G401 (cell line): ENCODE results near the gene OTOGL. TPM values are rescaled to one million over a fixed set of nuclear protein-coding genes. Genes with fewer than 3 reads are reported as not detected.
A peak's percentile ranks its signal among the peaks of the same experiment; 100 is the strongest.
"Not testable (repeated sequence)": the region's sequence is repeated elsewhere in the genome, so short reads cannot be mapped to it uniquely, and the experiment has no call there.

Source experiments
- DNase-seq: peaks from one replicate; pipeline ENCODE4 v3.0.0-alpha.2; 2015; ENCODE audit warnings: low spot score
- in situ Hi-C: cut with HindIII; loops from 2 replicates; pipeline ENCODE4 v1.10.0; 2016; ENCODE audit warnings: low sequenced_read_pairs, mixed read lengths
- total RNA-seq: library from RNA; depleted of rRNA; stranded (reverse); fragments of >200 nt; shearing (Covaris generic); gene quantifications from 2 replicates; pipeline ENCODE4 v1.2.3, GENCODE V29; 2014

OTOGL gene
- total RNA-seq, 1 experiment from 2014 or later: not detected

DNA sequence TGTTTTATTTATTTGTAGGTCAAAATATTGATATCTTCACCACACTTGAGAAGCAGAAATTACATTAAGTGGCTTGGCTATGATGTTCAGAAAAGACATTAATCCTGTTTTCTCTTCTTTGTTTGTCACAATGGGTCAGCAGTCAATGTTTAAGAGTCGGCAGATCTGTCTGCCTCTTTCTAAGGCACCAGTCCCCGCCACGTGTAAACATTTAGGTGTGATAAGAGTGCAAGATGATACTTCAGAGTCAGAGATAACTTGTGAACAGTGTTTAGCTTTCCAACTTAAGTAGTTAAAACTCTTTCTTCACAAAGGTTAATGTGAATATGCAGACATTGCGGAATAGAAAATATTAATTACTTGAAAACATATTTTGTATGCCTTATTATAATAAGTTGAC is 160.9 kb downstream of the OTOGL start:
- in situ Hi-C loops: no loop called here
- no peak for DNase-seq

DNA sequence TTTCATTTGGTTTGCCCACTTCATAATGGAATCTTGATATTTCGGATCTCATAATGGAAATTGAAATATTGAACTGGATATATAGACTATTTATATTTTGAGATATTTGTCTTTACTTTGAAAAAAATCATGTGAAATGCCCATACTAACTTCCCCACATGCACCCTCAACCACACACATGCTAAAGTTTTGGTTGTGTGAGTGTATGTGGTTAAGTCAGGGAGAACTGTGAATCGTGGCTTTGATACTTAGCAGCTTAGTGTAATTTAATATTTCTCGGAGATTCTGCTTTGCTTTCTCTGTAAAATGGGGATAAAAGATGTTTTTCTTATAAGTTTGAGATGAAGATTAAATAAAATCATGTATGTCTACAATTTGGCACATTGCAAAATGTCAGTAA is 162.1 kb downstream of the OTOGL start:
- no peak for DNase-seq
- in situ Hi-C loops: no loop called here

DNA sequence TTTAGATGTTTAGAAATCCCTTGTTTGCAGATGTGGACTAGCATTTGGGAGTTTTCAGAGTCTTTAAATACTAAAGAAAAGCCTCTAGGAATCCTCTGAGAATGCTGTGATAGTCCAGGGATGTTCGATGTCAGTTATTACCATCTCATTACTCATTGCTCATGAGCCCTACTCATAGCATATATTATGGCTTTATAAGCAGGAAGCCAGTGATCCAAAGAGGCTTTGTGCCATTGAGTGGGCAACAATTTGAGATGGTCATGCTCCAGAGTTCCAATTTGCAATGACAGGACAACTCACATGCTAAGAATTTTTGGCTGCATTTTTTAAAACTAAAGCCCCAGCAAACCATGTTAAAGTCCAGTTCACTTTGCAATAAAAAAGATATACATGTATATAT is 163.0 kb downstream of the OTOGL start:
- in situ Hi-C loops: no loop called here

DNA sequence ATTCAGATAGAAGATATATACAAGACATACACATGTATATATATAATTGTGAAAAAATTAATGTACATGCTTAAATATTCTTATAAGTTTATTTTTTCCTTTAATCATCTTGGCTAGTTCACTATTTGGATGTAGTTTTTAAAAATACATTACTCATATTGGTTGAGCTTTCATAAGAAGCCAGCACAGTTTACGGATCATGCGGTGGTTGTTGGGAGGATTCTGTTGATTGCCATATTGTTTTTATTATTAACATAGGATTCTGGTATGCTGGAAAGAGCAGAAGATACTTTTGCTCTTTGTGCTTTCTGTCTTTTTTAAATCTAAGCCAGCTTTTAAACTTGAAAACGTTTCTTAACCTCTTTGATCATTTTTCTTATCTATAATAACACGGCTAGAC is 163.4 kb downstream of the OTOGL start:
- DNase-seq: no peak
- in situ Hi-C loops: no loop called here

More for the DNA sequence above, 163.0 kb downstream of the OTOGL start:
- DNase-seq: no peak

DNA sequence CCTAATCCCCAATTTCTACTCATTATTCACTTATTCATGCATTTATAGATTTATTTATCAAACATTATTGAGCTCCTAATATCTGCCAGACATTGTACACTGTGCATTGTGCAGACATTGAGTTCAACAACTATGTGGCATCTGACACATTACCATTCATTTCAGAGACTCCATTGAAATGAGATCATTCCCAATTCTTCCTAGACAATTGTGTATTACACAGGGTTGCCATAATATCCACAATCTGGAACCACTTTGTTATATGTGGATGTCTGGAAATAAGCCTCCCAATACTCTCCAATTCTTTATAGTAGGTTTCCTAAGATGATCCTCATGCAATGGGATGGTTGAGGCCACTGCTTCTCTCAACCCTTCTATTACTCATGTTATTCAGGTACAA is 165.0 kb downstream of the OTOGL start:
- in situ Hi-C loops: no loop called here
- no peak for DNase-seq

DNA sequence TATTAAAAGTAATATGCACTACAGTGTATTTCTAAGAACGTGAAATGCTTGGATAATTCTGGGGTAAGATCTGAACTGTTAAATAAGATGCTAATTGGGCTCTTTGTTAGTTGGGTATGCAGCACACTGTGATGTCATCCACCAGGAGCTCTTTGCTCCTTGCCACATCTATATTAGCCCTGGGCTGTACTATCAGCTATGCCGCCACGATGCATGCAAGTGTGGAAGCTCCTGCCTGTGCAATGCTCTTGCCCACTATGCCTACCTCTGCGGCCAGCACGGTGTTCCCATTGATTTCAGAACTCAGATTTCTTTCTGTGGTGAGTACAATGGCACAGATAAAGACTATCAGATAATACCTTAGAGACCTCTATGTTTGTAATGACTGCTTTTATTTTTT is 165.6 kb downstream of the OTOGL start:
- no peak for DNase-seq
- in situ Hi-C loops: no loop called here

DNA sequence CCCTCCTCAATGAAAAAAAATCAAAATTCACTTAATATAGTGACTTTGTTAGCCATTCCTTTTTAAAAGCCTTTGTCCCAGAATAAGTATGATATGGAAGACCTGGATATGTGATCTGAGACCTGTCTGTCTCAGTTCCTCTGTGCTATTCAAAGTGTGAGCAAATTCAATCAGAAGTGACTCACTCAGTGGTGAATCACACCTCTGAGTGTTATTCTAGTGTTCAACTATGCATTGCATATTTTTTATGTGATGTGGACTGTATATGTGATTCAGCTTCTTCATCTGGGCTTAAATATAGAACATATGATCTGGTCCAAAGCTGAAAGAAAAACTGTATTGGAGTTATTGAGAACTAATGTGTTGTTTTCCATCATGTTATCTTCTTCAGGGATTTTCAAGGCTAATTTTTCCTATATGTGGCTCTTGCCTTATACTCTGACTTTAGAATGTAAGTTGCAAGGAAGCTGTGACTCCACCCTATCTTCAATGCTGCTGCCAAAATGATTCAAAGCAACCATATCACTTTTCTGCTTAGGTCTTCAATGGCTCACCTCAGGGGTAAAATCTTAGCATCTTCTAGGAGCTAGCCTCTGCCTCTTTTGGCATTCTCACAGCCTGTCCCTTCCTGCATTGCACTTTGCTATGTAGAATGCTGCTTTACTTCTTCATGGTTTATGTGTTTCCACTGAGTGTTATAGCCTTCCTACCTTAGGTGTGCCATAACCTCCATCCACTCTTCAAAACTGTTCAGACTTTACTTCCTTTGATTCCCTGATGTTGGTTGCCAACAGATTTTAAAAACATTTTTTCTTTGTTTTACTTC is 169.8 kb downstream of the OTOGL start:
- DNase-seq: no peak
- in situ Hi-C loops: no loop called here

DNA sequence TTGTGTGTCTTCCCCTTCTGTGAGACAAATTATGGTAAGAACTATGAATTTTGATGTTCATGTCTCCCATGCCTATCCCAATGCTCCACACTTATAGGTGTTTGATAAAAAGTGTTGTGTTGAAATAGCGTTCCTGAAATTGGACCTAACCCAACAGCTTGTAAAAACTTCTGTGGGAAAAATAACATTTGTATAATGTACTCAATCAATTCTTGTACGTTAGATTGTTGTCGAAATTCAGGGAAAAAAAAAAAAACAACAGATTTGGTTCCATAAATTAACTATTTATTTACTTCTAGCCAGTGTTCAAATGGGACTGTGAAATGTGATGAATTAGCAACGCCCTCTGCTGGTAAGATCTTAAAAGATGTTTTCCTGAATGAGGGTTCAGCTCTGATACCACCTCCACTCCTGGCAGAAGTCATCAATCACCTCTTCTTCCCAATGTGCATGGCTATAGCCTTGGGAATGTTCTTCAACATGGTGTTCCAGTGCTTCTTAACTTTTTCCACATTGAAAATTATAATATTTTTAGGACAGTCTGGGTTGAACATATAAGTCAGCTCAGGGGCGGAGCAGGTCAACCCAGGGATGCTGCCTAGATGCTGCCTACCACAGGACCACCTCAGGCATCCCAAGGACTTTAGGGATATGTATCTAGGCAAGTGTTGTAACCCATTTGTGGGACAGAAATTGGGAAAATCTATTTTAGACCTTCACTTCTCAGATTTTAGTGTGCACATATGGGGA is 170.6 kb downstream of the OTOGL start:
- DNase-seq: peak; percentile 59
- in situ Hi-C loops: no loop called here

DNA sequence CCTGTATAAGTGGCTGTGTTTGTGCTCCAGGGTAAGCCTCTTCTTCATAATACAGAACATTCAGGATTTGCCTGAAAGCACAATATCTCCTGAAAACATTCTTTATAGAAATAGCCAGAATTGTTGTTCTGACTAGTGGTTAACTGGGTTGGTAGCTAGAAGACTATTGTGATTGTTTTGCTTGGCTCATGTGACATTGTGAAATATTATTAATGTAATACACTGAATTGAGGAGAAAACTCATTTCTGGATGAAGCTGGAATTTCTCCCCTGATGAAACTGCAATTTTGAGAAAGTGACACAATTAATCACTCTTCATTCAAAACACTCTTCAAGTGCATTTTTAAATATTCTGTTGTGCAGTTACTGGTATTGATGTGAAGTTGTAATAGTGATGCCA is 172.4 kb downstream of the OTOGL start:
- in situ Hi-C loops: no loop called here
- DNase-seq: no peak

DNA sequence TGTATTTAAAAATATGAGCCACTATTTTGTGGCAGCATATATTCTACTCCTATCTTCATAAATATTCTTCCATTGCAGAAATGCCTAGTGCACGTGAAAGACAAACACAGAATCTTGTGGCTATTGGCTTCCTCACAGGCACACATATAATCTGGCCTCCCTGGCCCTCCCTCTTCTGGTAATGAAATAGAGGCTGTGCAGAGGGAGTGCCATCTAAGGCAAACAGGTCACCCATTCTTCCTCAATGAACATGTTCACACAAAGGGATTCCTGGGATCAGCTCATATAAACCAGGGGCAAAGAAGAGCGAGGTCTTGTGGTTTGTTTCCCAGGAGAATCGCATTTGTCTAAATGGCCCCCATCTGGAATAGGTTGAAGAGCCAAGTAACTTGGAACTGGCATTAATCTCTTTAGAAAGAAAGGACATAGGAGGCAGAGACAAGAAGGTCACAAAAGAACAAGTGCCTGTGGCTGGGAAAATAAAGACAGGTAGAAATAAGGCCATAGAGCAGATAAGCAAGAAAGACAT is 173.1 kb downstream of the OTOGL start:
- peak; percentile 7 for DNase-seq
- in situ Hi-C loops: no loop called here

DNA sequence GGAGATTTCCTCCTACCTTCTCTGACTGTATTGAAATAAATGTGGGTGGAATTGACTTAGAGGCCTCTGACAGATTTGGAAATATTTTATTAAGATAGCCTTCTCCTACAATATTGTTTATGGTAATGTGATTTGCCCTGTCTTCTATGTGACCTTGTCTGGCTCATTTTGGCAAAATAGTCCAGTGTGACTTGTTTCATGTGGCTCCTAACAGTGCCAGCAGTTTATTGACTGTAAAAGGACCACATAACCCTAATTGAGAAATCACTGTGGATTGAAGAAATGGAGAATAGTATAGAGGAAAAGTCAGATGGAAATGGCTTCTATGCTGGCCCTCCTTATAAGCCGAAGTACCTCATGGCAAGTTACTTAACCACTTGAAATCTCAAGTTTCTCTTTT is 173.8 kb downstream of the OTOGL start:
- DNase-seq: no peak
- in situ Hi-C loops: no loop called here

DNA sequence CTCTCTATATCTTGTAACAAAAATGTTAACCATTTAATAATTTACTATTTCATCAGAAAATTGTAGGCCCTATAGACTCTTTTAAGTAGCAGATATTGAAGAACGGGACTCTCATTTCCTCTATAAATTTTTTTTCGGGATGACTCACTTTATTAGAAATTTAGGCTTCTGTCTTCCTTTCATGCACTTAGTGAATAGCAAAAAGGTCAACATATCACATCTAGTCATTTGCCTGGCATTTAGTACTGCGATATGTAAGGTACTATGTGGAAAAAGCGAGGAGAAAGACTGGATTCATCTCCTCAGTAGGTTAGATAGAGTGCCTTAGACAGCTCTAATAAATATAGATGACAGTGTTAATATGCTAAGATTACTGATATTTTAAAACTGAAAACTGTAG is 178.4 kb downstream of the OTOGL start:
- in situ Hi-C loops: no loop called here
- no peak for DNase-seq

DNA sequence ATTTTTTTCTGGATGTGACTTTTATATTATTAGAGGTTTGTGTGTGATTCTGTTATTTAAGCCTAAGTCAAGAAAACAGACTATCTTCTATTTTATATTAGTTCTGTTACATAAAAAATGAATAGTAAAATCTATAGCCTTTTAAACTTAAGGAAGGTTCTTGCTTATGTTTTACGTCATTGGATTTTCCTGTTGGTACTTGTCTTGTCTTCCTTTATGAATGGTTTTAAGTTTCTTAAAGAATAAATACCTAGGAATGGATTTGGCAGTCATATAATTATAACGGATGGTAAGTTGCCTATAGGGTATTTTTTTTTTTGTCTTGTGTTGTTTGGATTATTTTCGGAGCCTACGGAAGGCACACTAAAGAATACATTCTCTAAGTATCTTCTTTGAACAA is 182.9 kb downstream of the OTOGL start:
- no peak for DNase-seq
- in situ Hi-C loops: no loop called here

DNA sequence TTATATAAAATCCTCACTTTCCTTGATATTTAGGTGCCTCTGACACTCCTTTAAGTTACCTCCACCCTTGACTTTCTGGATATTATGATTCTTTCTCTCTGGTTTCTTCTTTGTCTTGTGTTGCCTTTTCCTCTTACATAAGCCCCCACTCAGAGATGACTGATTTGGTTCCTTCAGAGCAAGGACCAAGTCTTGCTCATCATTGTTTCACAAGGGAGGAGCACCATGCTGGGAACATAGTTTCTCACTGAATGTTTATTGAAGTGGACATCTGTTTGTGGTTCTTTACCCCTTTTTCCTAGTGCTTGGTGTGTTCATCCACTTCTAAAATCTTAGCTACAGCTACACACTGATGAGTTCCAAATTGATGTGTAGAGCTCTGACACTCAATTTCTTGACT is 183.4 kb downstream of the OTOGL start:
- in situ Hi-C loops: no loop called here
- DNase-seq: no peak

DNA sequence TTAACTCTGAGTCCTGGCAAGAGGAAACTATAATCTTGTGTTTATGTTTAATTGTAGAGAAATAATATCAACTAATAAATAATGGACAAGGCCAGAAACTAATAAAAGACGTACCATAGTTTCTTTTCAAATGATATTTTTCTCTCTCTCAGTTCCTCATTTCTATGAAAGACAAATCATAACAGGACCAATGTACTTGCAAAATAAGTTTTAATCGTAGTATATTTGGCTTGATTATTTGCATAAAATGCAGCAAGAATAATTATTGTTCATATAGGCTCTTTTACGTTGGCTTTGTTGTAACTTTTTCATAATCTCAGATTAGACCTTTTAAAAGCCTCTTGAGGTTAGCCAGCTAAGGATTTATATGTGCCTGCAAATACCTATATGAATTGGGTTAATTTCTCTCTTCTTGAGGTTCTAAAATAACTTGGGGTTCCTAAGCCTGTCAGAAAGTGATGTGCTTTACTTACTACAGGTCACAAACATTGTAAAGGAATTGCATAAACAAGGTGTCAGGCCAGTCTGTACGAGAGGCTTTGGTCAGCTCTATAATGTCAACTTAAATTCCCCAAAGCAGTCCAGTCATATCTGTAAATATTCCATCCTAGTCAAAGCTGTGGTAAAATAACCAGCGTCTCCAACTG is 191.9 kb downstream of the OTOGL start:
- in situ Hi-C loops: no loop called here
- no peak for DNase-seq

DNA sequence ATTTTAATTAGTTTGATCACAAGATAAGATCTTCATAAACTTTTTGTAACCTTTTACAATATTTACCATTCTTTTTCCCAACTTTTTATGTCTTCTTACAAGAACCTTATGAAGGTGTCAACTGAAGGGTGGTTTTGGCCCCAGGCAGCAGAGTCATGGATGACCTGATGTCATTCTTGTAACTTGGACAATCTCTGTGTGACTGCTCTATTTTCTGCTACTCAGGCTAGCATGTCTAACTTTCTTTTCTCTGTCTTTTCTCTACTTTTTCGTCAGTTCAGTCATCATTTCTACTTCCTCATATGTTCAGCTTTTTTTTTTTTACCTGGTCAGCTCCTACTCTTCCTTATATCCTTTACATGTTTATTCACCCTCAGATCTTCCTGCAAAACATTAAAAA is 194.0 kb downstream of the OTOGL start:
- in situ Hi-C loops: no loop called here
- DNase-seq: no peak

DNA sequence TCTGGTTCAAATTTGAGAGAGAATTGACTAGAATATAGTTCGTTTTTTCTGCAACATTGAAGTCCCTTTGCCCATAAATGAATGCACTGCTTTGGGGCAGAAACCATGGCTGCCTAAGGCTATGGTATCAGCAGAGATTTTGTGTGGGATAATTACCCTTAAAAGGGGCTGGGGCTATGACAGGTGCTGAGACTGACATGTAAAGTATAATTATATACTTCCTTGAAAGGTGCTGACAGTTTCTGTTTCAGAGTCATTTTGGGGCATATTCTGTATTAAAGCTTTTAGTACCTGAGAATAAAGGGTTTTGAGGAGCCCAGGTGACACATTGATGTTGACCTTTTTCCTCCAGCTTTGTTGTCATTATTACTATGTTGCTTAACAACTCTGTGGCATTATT is 194.4 kb downstream of the OTOGL start:
- in situ Hi-C loops: no loop called here
- no peak for DNase-seq

DNA sequence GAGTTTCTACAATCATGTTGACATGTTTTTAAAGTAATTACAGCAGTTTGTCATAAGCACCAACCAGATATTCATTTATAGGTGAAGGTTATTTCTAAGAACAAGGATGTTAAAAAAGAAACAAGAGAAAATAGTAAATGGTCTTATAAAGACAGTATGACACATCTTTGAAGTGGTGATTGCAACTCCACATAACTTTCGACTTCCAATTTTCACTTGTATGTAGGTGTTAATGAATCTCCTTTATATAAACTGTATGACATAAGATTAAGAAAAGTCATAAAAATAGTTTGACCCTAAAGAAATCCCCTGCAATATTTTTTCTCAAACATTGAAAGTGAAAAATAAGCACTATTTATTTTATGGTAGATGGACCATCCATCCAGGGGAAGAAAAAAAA is 199.9 kb downstream of the OTOGL start:
- no peak for DNase-seq
- in situ Hi-C loops: no loop called here

DNA sequence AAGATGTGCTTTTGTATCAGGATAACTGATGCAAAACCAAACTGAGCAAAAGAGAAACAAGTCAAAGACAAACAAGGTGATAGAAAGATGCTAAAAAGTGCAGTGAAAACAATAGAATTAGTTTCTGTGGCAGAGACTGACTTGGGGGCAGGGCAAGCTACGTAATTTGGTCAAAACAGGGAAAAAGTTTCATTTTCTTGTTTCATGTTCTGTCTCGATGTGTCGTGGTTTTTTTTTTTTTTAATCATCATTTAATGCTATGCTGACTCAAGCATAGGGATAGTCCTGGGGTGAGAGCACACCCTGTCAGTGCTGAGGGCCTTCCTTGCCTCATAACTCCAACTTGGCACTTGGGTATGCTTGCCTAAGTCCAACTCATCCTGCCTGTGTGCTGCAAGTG is 200.6 kb downstream of the OTOGL start:
- DNase-seq: no peak

DNA sequence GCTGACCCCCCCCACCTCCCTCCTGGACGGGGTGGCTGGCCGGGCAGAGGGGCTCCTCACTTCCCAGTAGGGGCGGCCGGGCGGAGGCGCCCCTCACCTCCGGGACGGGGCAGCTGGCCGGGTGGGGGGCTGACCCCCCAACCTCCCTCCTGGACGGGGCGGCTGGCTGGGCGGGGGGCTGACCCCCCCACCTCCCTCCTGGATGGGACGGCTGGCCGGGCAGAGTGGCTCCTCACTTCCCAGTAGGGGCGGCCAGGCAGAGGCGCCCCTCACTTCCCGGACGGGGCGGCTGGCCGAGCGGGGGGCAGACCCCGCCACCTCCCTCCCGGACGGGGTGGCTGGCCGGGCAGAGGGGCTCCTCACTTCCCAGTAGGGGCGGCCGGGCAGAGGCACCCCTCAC is 208.1 kb downstream of the OTOGL start:
- DNase-seq, in situ Hi-C loops: not testable (repeated sequence)

More for the DNA sequence above, 200.6 kb downstream of the OTOGL start:
- in situ Hi-C loops: no loop called here
